HG03460 (cell line): ENCODE results near the gene HK3.
"Not testable (repeated sequence)": the region's sequence is repeated elsewhere in the genome, so short reads cannot be mapped to it uniquely, and the experiment has no call there.

ENCODE experiments used
- ATAC-seq: cut with Tn5 transposase; IDR thresholded peaks from one replicate; pipeline ENCODE4 v1.9.1; 2021; ENCODE audit not compliant: unreplicated experiment

HK3 gene

GRCh38 chr5:176883700-176884570, 15.2 kb downstream of the HK3 start:
- ATAC-seq = no peak

- no peak for ATAC-seq
Observed at GRCh38 chr5:176882567-176882903, 16.6 kb downstream of the HK3 start.

GRCh38 chr5:176881816-176882566, 17.2 kb downstream of the HK3 start:
- ATAC-seq = no peak

GRCh38 chr5:176881021-176881749, 18.0 kb downstream of the HK3 start:
- no peak for ATAC-seq

GRCh38 chr5:176880366-176881020, 18.7 kb downstream of the HK3 start:
- no peak for ATAC-seq

GRCh38 chr5:176879663-176880361, 19.3 kb downstream of the HK3 start:
- ATAC-seq = no peak

- no peak for ATAC-seq
Observed at GRCh38 chr5:176878906-176879662, 20.1 kb downstream of the HK3 start.

- ATAC-seq = no peak
Observed at GRCh38 chr5:176878463-176878862, 20.7 kb downstream of the HK3 start.

- no peak for ATAC-seq
Observed at GRCh38 chr5:176877793-176878331, 21.3 kb downstream of the HK3 start.

GRCh38 chr5:176876506-176877431, 22.4 kb downstream of the HK3 start:
- no peak for ATAC-seq

- ATAC-seq = no peak
Observed at GRCh38 chr5:176875783-176876505, 23.2 kb downstream of the HK3 start.

GRCh38 chr5:176875014-176875550, 24.1 kb downstream of the HK3 start:
- no peak for ATAC-seq

GRCh38 chr5:176874198-176874780, 24.9 kb downstream of the HK3 start:
- ATAC-seq = no peak

GRCh38 chr5:176873541-176874172, 25.5 kb downstream of the HK3 start:
- ATAC-seq = no peak

GRCh38 chr5:176873011-176873410, 26.1 kb downstream of the HK3 start:
- not testable (repeated sequence) for ATAC-seq

- not testable (repeated sequence) for ATAC-seq
Observed at GRCh38 chr5:176872586-176872985, 26.6 kb downstream of the HK3 start.

GRCh38 chr5:176870644-176871043, 28.5 kb downstream of the HK3 start:
- ATAC-seq = not testable (repeated sequence)
